PC-3 (cell line): ENCODE results near the gene VSTM5. TPM values are rescaled to one million over a fixed set of nuclear protein-coding genes. Genes with fewer than 3 reads are reported as not detected.
"Not testable (repeated sequence)": the region's sequence is repeated elsewhere in the genome, so short reads cannot be mapped to it uniquely, and the experiment has no call there.

Experiments used
- ATAC-seq: fragments of 200-7000 bp; cut with Tn5 transposase; 2 replicates; pipeline ENCODE4 v1.9.1; 2020; ENCODE audit warnings: mild to moderate bottlenecking, moderate library complexity
- BruUV-seq: library from RNA; stranded (reverse); fragments of 400-500 nt; replicated peaks from 2 replicates; lab custom pipeline; 2021; lab: Mats Ljungman, UMichigan
- CTCF ChIA-PET: fragments of 300-600 bp; sonication (Branson Sonifier 250); formaldehyde crosslinking; loops from one replicate; lab custom pipeline; 2022; ENCODE audit warnings: antibody characterized with exemption; lab: Charles Lee
- POLR2A ChIA-PET: fragments of 300-600 bp; sonication (Branson Sonifier 250); formaldehyde crosslinking; loops from one replicate; lab custom pipeline; 2022; ENCODE audit warnings: antibody characterized with exemption; ENCODE audit not compliant: unreplicated experiment; lab: Charles Lee
- DNase-seq: peaks from one replicate; pipeline ENCODE4 v3.0.0-alpha.2; 2015
- H2AFZ ChIP-seq: fragments of 300-600 bp; sonication (generic); 2 replicates; pipeline ENCODE4 v1.6.0; 2016; ENCODE audit warnings: antibody characterized with exemption, low read length
- H3F3A ChIP-seq: fragments of 300-600 bp; sonication (generic); one replicate; pipeline ENCODE4 v1.6.0; 2017; ENCODE audit warnings: antibody characterized with exemption, low read length, control low read depth, mild to moderate bottlenecking; ENCODE audit not compliant: unreplicated experiment
- H3K27ac ChIP-seq: fragments of 300-600 bp; sonication (generic); 2 replicates; pipeline ENCODE4 v1.5.1; 2016; ENCODE audit warnings: mild to moderate bottlenecking, low read length
- H3K27me3 ChIP-seq: fragments of 300-600 bp; sonication (generic); 2 replicates; pipeline ENCODE4 v1.6.1; 2016; ENCODE audit warnings: low read length, mixed read lengths
- H3K36me3 ChIP-seq: fragments of 300-600 bp; sonication (generic); 2 replicates; pipeline ENCODE4 v1.6.1; 2016; ENCODE audit warnings: low read depth, mixed run types, low read length, mixed read lengths
- H3K4me1 ChIP-seq: fragments of 300-600 bp; sonication (generic); 2 replicates; pipeline ENCODE4 v1.5.1; 2016; ENCODE audit warnings: low read length; ENCODE audit not compliant: insufficient read depth
- H3K4me2 ChIP-seq: fragments of 300-600 bp; sonication (generic); 2 replicates; pipeline ENCODE4 v1.6.0; 2016; ENCODE audit warnings: low read length
- H3K4me3 ChIP-seq: fragments of 300-600 bp; sonication (generic); 2 replicates; pipeline ENCODE4 v1.5.1; 2016; ENCODE audit warnings: mild to moderate bottlenecking, low read length, mixed read lengths
- H3K79me2 ChIP-seq: fragments of 300-600 bp; sonication (generic); 2 replicates; pipeline ENCODE4 v1.6.1; 2017; ENCODE audit warnings: low read length, mixed read lengths
- H3K9ac ChIP-seq: fragments of 300-600 bp; sonication (generic); 2 replicates; pipeline ENCODE4 v1.6.0; 2016; ENCODE audit warnings: mild to moderate bottlenecking, low read length
- H3K9me2 ChIP-seq: fragments of 300-600 bp; sonication (generic); replicated peaks from 2 replicates; pipeline ENCODE4 v1.6.1; 2016; ENCODE audit warnings: mixed run types, low read length, mixed read lengths
- H3K9me3 ChIP-seq: fragments of 300-600 bp; sonication (generic); 2 replicates; pipeline ENCODE4 v1.6.1; 2016; ENCODE audit warnings: low read length, mixed read lengths
- H4K20me1 ChIP-seq: fragments of 300-600 bp; sonication (generic); 2 replicates; pipeline ENCODE4 v1.6.1; 2016; ENCODE audit warnings: low read length, mixed read lengths
- CTCF ChIP-seq: fragments of 300-600 bp; sonication (generic); conservative IDR thresholded peaks from 2 replicates; pipeline ENCODE4 v1.5.1; 2017; ENCODE audit warnings: antibody characterized with exemption, low read depth, mild to moderate bottlenecking, low read length
- EZH2 ChIP-seq: fragments of 300-600 bp; sonication (generic); IDR thresholded peaks from one replicate; pipeline ENCODE4 v1.6.1; 2017; ENCODE audit warnings: antibody characterized with exemption, mild to moderate bottlenecking, low read length; ENCODE audit not compliant: unreplicated experiment
- EZH2phosphoT487 ChIP-seq: fragments of 300-600 bp; sonication (generic); IDR thresholded peaks from 2 replicates; pipeline ENCODE4 v1.6.1; 2018; ENCODE audit warnings: mild to moderate bottlenecking, antibody characterized with exemption, low read length, borderline replicate concordance
- intact Hi-C: fragments of 100-400 bp; cut with micrococcal nuclease; formaldehyde crosslinking; loops from 2 replicates; pipeline ENCODE4 v1.9.0; 2023
- total RNA-seq: library from RNA; depleted of rRNA; stranded (reverse); fragments of >200 nt; gene quantifications from 2 replicates; pipeline ENCODE4 v1.2.3, GENCODE V29; 2014

Gene VSTM5
- total RNA-seq, 1 experiment from 2014 or later, result 15.6 TPM

- H4K20me1 ChIP-seq, result no peaks in the 10 kb centered on the region
- DNase-seq, result no peak
- H3K4me1 ChIP-seq, result no peaks in the 10 kb centered on the region
- CTCF ChIA-PET, result no interaction called here
- H3K9me3 ChIP-seq, result no peaks in the 10 kb centered on the region
- no peak for TF ChIP-seq CTCF
- TF ChIP-seq EZH2phosphoT487, result no peak
- TF ChIP-seq EZH2, result no peak
- H3K9ac ChIP-seq, result no peak overlapping the region
- POLR2A ChIA-PET, result no interaction called here
- H3K9me2 ChIP-seq, result no peaks in the 10 kb centered on the region
- no peak overlapping the region for H2AFZ ChIP-seq
- H3F3A ChIP-seq, result no peaks in the 10 kb centered on the region
- BruUV-seq, result no TSS peak
- H3K27me3 ChIP-seq, result no peaks in the 10 kb centered on the region
- ATAC-seq, result no peak
- H3K27ac ChIP-seq, result no peak overlapping the region
- no peaks in the 10 kb centered on the region for H3K36me3 ChIP-seq
- no peak overlapping the region for H3K4me2 ChIP-seq
- intact Hi-C loops, result no loop called here
- no peaks in the 10 kb centered on the region for H3K79me2 ChIP-seq
- H3K4me3 ChIP-seq, result no peak overlapping the region
These were observed 19.4 kb upstream of the VSTM5 start for GRCh38 chr11:93869830-93870229.

GRCh38 chr11:93868404-93868803, 18.0 kb upstream of the VSTM5 start:
- H3K27ac ChIP-seq, H3F3A ChIP-seq, H2AFZ ChIP-seq, DNase-seq, intact Hi-C loops, H3K4me2 ChIP-seq, ATAC-seq, H3K27me3 ChIP-seq, H3K9me2 ChIP-seq, H3K79me2 ChIP-seq, H4K20me1 ChIP-seq, BruUV-seq, CTCF ChIA-PET, H3K36me3 ChIP-seq, H3K9ac ChIP-seq, H3K4me1 ChIP-seq, H3K9me3 ChIP-seq, H3K4me3 ChIP-seq, POLR2A ChIA-PET: not testable (repeated sequence)
- peak; percentile 66 for TF ChIP-seq CTCF

- intact Hi-C loops, result no loop called here
These were observed 11.4 kb upstream of the VSTM5 start for GRCh38 chr11:93861808-93862207.

More at GRCh38 chr11:93861808-93862207, 11.4 kb upstream of the VSTM5 start:
- Histone ChIP-seq H3K36me3 (no peaks in the 10 kb centered on the region), H3K4me1 (peaks cover 4% of the 10 kb centered on the region; the same call in 1 of the 2 replicates), H3K4me2 (no peak overlapping the region), H3K9me3 (no peaks in the 10 kb centered on the region), H4K20me1 (no peaks in the 10 kb centered on the region), H3F3A (no peaks in the 10 kb centered on the region), H3K27me3 (no peaks in the 10 kb centered on the region), H3K79me2 (no peaks in the 10 kb centered on the region), H3K9me2 (no peaks in the 10 kb centered on the region), H3K9ac (no peak overlapping the region), H3K4me3 (no peak overlapping the region), H3K27ac (no peak overlapping the region), H2AFZ (no peak overlapping the region)
- no peak for DNase-seq
- ATAC-seq, result no peak
- POLR2A ChIA-PET, result no interaction called here
- CTCF ChIA-PET, result no interaction called here
- TF ChIP-seq EZH2phosphoT487 (no peak), EZH2 (no peak), CTCF (no peak)
- BruUV-seq, result no TSS peak
